GM08714 (cell line): ENCODE results near the gene CERS6.
"Not testable (repeated sequence)": the region's sequence is repeated elsewhere in the genome, so short reads cannot be mapped to it uniquely, and the experiment has no call there.

Source experiments
- H3K4me3 ChIP-seq: fragments of 200-500 bp; sonication (Bioruptor generic); 2 replicates; pipeline ENCODE4 v1.5.1; 2014; ENCODE audit warnings: mild to moderate bottlenecking, low read length, inconsistent platforms
- ZNF274 ChIP-seq: IDR thresholded peaks from 2 replicates; pipeline ENCODE4 v1.6.1; 2012; ENCODE audit warnings: mild to moderate bottlenecking, low read depth, low read length

The CERS6 gene

GRCh38 chr2:168772704-168773103 is 316.6 kb downstream of the CERS6 start:
- H3K4me3 ChIP-seq = no peak overlapping the region
- no peak for TF ChIP-seq ZNF274

GRCh38 chr2:168773128-168773527 is 317.1 kb downstream of the CERS6 start:
- H3K4me3 ChIP-seq = no peak overlapping the region
- TF ChIP-seq ZNF274 = no peak

GRCh38 chr2:168773719-168774521 is 317.8 kb downstream of the CERS6 start:
- no peak overlapping the region for H3K4me3 ChIP-seq
- TF ChIP-seq ZNF274 = no peak

- H3K4me3 ChIP-seq = no peak overlapping the region
- no peak for TF ChIP-seq ZNF274
These were observed 319.8 kb downstream of the CERS6 start for GRCh38 chr2:168775837-168776236.

- TF ChIP-seq ZNF274 = no peak
- H3K4me3 ChIP-seq = no peak overlapping the region
These were observed 324.6 kb downstream of the CERS6 start for GRCh38 chr2:168780669-168781071.

GRCh38 chr2:168781191-168781817 is 325.2 kb downstream of the CERS6 start:
- TF ChIP-seq ZNF274 = no peak
- H3K4me3 ChIP-seq = no peak overlapping the region

- no peak overlapping the region for H3K4me3 ChIP-seq
- no peak for TF ChIP-seq ZNF274
These were observed 326.2 kb downstream of the CERS6 start for GRCh38 chr2:168782271-168782670.

GRCh38 chr2:168784993-168785392 is 328.9 kb downstream of the CERS6 start:
- no peak for TF ChIP-seq ZNF274
- H3K4me3 ChIP-seq = no peak overlapping the region

- TF ChIP-seq ZNF274 = no peak
- no peak overlapping the region for H3K4me3 ChIP-seq
These were observed 331.2 kb downstream of the CERS6 start for GRCh38 chr2:168787098-168787781.

GRCh38 chr2:168787782-168788376 is 331.8 kb downstream of the CERS6 start:
- TF ChIP-seq ZNF274 = no peak
- no peak overlapping the region for H3K4me3 ChIP-seq

GRCh38 chr2:168789776-168790175 is 333.7 kb downstream of the CERS6 start:
- no peak for TF ChIP-seq ZNF274

GRCh38 chr2:168790226-168790902 is 334.3 kb downstream of the CERS6 start:
- TF ChIP-seq ZNF274 = no peak

More at GRCh38 chr2:168789776-168790175, 333.7 kb downstream of the CERS6 start:
- H3K4me3 ChIP-seq = no peak overlapping the region

GRCh38 chr2:168791140-168791539 is 335.1 kb downstream of the CERS6 start:
- H3K4me3 ChIP-seq = not testable (repeated sequence)

More at GRCh38 chr2:168790226-168790902, 334.3 kb downstream of the CERS6 start:
- H3K4me3 ChIP-seq = no peak overlapping the region

- H3K4me3 ChIP-seq = no peak overlapping the region
- TF ChIP-seq ZNF274 = no peak
These were observed 337.5 kb downstream of the CERS6 start for GRCh38 chr2:168793596-168793995.
